Muscle of back (tissue), 11 donors: ENCODE data around the gene SLC9A2. TPM values are rescaled to one million over a fixed set of nuclear protein-coding genes. Genes with fewer than 3 reads are reported as not detected.

Experiments used
- DNase-seq, 3 donors: peaks; one replicate each; pipeline versions ENCODE4 v3.0.0 to v3.0.0-alpha.2; 2013
- polyA plus RNA-seq, 10 donors: library from polyadenylated mRNA; unstranded; fragments of 120-200 nt; gene quantifications; one replicate each; pipeline ENCODE4 v1.2.1, GENCODE V29; 2013; ENCODE audit not compliant: insufficient read length in 10 of 10

SLC9A2 gene
- polyA plus RNA-seq, 10 donors: 0.71 to 3.3 (median 1.6) TPM

DNA sequence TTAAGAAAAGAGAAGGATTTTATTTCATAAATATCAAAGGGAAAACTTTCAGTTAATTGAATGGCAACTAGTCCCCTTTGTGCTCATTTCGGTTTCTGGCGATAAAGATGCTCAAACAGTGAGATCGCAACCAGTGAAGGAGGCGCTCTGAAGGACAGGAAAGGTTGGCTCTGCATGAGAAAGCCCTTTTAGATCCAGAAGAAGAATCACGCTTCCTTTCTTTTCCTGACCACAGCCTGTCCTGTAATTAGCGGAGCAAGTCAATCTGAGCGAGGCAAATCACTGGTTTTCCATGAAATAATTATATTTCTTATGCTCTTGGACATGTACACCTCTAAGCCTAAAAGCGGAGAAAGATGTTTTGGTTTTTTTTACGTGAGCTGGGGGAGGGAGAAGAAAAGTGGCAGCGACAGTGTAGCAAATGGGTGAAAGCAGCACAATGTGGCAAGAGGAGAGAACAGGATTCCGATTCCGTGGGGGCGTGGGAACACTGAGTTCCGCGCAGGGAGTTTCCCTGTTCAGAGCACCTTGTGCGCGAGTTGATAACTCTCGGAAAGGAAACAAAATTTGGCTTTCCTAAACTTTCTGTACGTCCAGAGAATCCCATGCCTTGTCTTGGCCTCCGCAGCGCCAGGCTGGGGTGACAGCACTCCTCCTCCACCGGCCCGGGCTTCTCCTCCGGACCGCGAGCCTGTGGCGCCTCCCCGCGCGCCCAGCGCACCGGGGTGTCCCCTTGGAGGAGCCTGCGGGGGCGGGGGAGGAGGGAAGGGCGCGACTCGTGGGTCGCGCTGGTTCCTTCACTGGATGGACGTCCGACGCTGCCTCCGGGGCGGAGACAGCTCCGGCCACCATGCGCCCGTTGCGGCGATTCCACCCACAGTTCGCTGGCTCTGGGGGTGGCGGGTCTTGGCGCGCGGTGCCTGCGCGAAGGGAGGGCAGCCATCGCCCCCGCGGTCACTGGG, 620 bp upstream of the SLC9A2 start:
- DNase-seq: peak; percentile 14 to 43 (median 22)

DNA sequence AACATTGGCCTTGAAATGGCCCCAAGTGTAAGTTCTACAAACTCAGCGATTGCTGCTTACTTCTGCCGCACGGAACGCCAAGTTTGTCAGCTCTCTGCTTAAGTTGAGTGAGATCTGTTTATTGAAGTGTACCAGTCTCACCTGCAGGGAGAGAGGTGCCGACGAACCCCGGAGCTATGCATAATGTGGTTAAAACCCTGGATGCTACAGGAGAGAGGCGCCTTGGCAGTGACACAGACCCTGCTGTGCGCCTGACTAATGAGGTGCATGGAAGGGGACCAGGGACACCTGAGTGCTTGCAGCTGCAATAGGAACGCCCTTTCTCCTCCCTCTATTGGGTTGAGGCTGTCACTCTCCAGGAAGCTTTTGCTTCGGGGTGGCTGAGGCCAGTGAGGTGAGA, 979 bp downstream of the SLC9A2 start:
- peak in 1 of 3 donors; percentile 1 for DNase-seq

DNA sequence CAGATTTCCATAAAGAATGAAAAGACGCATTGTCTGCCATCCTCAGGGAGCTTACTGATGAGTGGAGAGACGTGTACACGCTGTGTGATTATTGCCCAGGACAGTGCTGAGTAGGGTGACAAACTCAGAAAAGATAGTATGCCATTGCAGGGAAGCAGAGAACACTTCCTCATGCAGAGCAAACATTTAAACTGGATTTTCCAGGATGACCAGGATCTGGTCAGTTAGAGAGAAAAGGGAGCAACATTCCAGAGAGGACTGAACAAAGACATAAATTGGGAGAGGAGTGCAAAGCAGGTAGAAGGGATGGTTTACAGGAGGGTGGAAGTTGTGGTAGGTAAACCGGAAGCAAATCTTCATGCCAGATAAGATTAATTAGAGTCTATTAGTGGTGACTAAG, 2.3 kb downstream of the SLC9A2 start:
- no peak for DNase-seq

DNA sequence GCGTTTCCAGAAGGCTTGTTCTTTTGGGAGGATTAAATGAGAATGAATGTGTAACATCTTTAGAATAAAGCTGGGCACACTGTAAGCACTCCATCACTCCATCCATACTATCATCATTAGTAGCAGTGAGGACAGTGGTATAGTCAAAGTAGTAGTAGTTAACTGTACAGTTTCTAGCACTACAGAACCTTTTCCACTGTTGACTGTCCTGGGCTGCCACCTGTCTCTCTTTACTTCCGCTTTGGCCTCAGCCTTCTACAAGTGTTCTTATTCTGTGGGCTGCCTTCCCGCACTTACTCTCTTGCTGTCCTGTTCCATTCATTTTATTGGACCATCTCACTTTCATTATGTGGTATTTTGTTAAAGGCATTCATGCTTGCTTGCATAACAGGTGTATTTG, 3.3 kb downstream of the SLC9A2 start:
- DNase-seq: no peak

DNA sequence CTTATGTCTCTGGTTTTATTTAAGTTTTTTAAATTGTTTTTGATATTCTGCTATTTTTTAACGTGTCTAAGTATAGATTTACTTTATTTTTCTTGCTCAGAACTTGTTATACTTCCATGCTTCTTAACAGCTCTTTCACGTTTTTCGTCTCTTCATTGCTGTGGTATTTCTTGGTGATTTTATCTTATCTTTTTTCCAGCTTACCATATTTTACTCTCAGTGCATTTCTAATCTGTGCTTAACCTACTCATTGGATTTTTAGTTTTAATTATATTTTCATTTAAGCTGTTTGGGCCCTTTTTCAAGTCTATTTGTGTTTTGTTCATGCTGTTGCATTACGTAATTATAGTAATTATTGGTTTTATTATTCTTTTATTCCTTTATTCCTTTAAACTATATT, 11.1 kb downstream of the SLC9A2 start:
- no peak for DNase-seq

DNA sequence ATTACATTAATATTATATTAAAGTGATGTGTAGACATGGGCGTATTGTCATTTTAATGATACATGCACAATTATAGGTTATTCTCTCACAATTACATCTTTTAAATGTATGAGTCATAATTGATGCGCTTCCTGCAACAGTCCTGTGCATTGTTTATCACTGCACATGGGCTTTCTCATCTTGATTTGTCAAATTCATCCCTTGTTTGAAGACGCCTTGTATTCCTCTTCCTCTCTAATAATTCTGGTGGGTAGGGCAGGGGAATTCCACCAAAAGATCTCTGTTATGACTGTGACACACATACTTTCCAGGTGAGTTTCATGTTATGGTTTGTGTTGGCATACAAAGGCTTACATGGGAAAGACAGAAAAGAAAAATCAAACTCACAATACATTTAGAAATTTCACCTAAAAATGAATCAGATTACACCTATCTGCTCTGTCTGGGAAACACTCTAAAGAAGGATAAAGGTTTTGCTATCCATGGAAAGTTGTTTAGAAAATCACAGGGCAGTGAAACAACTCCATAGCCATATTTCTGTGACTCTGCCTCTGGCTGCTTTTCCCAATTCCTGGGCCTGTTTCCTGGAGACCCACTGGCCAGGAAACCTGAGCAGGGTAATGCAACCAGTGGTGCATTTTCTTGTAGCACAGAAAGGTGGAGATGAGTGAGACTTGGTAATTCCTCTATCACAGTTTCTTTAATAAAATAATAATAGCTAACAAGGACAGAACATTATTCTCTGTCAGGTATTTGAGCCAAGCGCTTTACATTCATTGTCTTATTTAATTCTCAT, 13.2 kb downstream of the SLC9A2 start:
- no peak for DNase-seq

DNA sequence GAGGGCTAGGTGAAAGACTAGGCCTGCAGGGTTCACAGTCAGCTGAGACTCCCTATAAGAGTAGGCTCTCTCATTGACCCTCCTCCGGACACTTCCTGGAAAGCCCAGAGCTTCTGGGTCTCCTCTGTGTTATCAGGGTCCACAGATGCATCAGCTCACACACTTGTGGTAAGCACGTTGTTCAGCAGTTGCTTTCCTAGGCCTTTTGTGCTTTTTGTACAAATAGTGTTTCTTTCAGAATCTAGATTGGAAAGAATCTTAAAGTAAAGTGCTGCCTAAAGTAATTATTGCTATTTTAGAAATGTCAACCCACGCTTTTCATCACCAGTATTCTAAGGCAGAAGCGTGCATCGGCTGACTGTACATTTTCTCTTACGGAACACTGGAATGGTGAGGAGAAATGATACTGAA, 15.5 kb downstream of the SLC9A2 start:
- DNase-seq: no peak

DNA sequence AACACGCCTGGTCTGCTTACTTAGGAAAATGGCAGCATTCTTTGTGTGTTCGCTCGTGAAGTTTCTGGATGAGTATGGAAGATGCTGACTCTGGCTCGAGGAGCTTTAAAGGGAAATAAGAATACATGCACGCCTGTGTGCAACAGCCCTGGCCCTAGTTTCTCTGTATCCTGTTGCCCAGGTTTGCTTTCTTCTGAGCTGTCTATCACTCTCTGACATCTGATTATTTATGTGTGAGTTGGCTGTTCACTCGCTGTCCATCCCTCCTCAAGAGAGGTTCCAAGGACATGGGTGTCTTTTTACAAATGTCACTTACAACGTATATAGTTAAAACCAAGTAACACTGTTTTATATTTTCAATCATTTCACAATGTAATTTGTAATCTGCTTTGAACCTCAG, 16.0 kb downstream of the SLC9A2 start:
- no peak for DNase-seq

DNA sequence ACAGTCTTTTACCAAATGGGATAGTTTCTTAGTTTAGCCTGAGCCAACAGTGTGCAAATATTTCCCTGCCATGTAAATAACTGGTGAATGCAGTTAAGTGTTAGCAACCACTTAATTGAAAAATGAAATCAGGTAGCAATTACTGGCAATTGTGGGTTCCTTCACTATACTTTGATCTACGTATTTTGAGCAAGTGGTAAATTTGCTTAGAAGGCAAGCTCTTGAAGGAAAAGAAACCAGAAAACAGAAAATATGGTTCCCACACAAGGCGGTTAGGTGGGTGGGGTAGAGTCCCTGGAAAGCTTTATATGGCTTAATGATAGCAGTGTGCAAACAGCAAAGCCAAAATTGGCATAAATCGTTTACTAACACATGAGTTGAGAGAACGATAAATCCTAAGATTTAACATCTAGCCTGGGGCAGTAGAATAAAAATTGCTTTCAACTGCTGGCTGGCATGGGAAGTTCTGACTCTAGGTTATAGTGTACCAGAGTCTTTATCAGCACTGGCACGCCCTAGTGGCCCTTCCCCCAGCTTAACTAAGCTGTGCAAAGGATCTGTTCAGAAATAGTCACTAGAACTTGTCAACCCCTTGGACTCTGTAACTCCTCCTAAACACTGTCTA, 17.0 kb downstream of the SLC9A2 start:
- no peak for DNase-seq

DNA sequence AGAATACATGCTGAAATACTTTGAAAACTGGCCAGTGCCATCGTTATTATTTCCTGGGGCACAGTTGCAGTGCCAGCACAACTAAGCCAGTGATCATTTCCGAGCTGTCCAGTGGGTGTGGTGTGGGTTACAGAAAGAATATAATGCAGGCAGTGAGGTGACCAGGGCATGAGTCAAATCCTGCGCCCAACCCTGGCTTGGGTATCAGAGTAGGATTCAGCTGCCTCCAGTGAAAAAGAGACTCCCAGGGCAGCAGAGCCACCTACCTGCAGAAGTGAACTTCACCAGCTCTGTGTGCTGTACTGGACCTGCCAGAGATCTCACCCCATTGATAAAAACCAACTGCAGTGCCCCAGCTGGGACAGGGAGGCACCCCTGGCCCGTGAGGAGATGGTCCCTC, 18.0 kb downstream of the SLC9A2 start:
- DNase-seq: no peak

DNA sequence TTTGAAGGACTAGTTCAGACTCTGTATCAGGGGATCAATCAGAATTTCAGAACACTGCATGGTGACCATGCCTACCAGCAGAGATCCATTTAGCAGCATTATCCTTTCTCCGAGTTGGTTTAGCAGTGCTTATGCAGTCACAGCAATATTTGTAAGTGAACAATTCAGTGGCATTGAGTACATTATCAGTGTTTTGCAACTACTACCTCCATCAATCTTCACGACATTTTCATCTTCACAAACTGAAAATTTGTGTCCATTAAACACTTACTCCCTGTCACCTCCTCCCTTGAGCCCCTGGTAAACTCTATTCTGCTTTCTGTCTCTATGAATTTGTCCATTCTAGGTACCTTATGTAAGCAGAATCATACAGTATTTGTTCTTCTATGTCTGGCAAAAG, 20.1 kb downstream of the SLC9A2 start:
- no peak for DNase-seq

DNA sequence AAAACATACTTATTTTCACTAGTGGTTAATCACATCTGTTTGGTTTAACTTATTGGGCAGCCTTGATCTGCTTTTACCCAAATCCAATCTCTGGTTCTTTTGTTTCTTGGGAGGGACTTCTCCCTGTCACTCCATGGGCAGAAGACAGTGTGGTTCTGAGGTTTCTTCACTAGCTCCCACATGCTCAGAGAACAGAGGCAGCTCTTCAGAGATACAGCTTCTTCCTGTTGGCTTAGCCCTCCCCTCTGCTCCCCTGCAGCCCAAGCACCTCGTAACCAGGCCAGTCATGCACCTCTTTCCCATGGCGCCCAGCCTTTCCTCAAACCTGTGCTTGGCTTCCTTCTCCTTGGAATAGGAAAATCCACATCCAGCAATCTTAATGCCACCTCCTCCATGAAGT, 32.8 kb downstream of the SLC9A2 start:
- DNase-seq: no peak

DNA sequence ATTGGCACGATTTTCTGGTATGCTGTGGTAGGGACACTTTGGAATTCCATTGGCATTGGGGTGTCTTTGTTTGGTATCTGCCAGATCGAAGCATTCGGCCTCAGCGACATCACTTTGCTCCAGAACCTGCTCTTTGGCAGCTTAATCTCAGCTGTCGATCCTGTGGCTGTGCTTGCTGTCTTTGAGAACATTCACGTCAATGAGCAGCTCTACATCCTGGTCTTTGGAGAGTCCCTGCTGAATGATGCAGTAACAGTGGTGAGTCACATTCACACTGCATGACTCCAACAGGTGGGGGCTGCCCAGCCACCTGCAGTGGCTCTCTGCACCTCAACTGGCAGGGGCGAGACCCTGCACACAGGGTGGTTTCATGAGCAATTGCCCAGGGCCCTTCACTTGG, 38.4 kb downstream of the SLC9A2 start:
- DNase-seq: no peak

DNA sequence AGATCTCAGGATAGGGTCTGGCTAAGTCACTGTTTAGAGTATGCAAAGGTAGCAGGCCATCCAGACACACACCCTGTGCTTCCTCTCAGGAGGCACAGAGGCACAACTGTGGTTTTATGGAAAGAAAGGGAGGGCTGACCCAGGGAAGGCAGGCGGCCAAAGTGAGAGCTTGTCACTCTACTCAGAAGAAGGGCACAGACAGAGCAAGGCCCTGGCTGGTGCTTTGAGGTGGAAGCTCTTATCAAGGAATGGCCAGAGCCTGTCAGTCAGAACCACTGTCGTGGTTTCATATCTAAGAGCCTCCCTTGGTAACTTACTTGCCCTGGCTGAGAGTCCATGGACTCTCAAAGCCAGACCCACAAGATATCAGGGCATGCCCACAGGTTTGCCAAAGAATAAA, 40.7 kb downstream of the SLC9A2 start:
- no peak for DNase-seq

DNA sequence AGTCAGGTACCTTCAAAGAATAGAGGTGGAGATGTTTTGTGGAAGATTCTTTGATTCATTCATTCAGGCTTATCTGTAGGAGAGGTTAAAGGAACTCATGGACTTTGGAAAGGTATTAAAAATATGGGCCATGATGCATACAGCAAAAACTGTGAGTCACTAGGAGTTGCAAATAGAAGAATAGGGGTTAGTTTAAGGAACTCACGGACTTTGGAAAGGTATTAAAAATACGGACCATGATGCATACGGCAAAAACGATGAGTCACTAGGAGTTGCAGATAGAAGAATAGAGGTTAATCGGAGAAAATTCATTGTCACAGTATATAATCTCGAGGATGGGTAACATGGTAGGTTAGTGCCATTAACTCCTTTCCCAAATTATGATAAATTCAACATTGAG, 41.2 kb downstream of the SLC9A2 start:
- no peak for DNase-seq

DNA sequence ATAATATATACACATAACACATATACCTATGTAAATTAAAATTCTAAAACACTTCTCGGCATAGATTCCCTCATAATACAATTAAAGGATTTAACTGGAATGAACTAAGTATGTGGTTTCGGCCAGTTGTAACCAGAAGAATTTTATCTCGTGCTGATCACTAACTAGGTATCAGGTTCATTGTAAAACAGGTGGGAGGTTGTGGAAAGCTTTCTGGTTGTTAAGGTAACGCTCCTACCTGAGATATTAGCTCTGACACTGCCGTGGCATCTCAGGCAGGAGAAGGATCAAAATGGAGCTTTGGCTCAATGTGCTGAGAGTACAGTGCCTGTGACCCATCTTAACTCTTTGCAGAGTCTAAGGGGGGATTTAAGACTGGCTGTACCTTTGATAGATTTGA, 42.5 kb downstream of the SLC9A2 start:
- DNase-seq: no peak

DNA sequence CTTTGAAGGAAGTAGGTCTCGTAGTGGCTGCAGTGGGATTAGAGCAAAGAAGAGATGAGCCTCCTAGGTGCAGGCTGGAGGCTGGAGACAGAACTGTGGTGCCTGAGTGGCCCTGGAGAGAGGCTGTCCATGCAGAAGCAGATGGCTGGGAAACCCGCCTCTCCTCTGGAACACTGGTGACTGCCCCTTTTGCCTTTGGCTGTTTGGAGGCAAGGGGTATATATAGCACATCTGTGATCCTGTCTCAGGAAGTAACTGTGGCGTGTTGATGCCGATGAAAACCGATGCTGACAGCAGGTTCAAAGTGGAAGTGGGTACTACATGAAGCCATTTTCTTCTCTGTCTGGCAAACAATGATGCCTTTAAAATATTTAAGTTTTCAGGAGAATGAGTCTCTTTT, 43.5 kb downstream of the SLC9A2 start:
- no peak for DNase-seq

DNA sequence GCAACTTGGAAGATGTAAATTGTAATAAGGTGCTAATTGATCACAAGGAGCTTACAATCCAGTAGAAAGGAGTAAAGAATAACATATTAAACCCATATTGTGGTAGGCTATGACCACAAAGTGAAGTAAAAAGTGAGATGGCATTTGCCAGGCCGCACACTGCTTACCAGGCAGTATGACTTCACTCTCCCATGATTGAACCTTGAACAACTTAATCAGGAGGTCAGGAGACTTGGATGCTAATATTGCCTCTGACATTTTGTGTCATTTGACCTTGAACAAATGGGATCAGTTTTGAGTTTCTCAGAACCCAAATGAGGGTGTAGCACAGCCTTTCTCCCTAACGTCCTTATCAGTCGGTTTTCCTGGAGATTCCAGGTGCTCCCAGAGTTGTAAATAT, 44.0 kb downstream of the SLC9A2 start:
- no peak for DNase-seq

DNA sequence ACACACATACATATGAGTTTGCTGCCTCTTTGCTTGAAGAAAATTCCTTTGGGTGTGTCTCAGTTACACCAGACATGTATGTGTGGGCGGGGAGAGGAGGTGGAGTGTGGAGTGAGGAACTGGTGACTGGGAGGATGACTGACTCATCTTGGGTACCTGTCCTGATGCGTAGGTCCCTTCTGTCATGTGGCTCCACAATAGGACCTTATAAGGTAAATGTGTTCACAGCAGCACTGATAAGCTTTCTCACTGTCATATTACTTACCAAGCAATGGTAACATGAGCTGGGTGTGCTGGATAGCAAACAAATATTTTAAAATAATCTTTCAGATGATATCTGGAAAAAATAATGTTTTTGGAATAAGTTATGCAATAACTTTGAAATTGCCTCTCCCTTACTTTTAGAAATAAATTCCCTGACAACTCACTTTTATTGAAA, 45.1 kb downstream of the SLC9A2 start:
- peak in 1 of 3 donors; percentile 4 for DNase-seq

DNA sequence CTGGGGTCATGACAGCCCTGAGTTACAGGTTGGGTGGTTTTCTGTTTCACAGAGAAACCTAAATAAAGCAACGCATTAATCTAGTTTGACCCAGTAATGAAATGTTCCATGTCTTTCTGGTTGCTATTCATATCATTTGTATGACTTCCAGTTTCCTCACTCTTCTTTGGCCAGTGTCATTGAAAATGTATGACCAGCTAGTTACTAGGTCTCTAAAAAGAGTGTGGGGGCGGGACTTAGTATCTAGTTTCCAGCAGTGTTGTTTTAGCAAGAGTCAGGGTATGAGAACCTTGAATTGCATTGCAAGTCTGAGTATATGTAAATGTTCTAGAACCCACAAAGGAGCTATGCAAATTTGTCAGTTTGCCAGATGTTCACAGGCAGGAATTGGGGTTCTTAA, 47.7 kb downstream of the SLC9A2 start:
- DNase-seq: no peak

DNA sequence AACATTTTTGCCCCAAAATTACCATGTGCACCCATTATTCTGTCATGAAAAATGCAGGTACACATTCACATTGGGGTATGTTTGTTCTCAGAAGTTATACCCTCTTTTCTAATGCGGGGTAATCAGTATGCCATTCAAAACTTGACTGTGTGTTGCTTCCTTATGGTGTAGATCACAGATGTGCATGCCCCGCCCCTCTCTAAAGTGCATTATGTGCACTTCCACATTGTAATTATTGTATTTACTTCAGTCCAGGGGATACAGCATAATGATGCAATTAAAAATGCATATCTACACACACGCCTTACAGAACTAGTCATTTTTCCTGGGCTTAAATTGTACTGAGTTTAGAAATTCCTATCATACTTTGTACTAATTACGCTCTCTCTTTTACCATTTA, 48.8 kb downstream of the SLC9A2 start:
- DNase-seq: no peak

DNA sequence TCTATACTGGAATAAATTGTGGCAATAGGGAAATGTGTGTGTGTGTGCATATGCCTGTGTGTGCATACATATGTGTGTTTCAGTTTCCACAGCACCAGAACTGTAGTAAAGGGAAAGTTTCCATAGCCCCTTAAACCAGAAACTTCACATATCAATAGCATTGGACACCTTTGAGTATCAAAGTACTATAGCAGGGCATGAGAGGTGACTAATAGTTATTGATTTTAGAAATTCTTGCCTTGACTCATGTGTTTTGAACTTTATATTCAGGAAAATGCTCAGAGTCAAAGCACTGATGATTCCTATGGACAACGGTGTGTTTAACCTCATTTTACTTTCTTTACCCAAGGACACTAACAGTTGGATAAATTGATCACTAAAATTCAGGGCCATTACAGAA, 50.0 kb downstream of the SLC9A2 start:
- DNase-seq: no peak
